ENCODE data around the gene ZNF628. TPM values are rescaled to one million over a fixed set of nuclear protein-coding genes. Genes with fewer than 3 reads are reported as not detected.

ZNF628 gene
- total RNA-seq = 1 to 10 TPM; 7.9 to 9.0 TPM

- DNase-seq = peak; percentile 97 to 99
- Mint-ChIP-seq H3K27ac (peak within 1 kb of the TSS; percentile 93), H3K36me3 (ENCODE audit: insufficient read depth in 2 of 2) (no peaks in the 10 kb centered on the region), H3K27me3 (ENCODE audit: low read depth) (no peaks in the 10 kb centered on the region), H3K9me3 (no peaks in the 10 kb centered on the region), H3K4me3 (peak within 1 kb of the TSS; percentile 95 to 97), H3K4me1 (ENCODE audit: low read depth) (peaks cover 38% of the 10 kb centered on the region)
- peak; percentile 95 to 96 for ATAC-seq (replicated peaks in 1 of 2)
These were observed at the start of gene ZNF628 for GRCh38 chr19:55476100-55476775. ZNF628 (plus strand) TSS chr19:55476617; CDS start chr19:55479911, 3,294 bp downstream.

GRCh38 chr19:55431183-55431582 is 45.2 kb upstream of the ZNF628 start:
- H3K36me3 Mint-ChIP-seq (ENCODE audit: insufficient read depth in 2 of 2) = no peaks in the 10 kb centered on the region
- H3K4me3 Mint-ChIP-seq = no peak overlapping the region
- ATAC-seq (replicated peaks in 1 of 2) = no peak
- H3K9me3 Mint-ChIP-seq = no peaks in the 10 kb centered on the region
- H3K27ac Mint-ChIP-seq = no peak overlapping the region
- DNase-seq = no peak
- peaks cover 18% of the 10 kb centered on the region for H3K27me3 Mint-ChIP-seq (ENCODE audit: low read depth)
- H3K4me1 Mint-ChIP-seq (ENCODE audit: low read depth) = no peaks in the 10 kb centered on the region

- Mint-ChIP-seq H3K27me3 (ENCODE audit: low read depth) (peaks cover 25% of the 10 kb centered on the region), H3K4me3 (no peak overlapping the region), H3K4me1 (ENCODE audit: low read depth) (no peaks in the 10 kb centered on the region), H3K36me3 (ENCODE audit: insufficient read depth in 2 of 2) (no peaks in the 10 kb centered on the region), H3K27ac (no peak overlapping the region), H3K9me3 (no peaks in the 10 kb centered on the region)
- no peak for ATAC-seq (replicated peaks in 1 of 2)
- no peak for DNase-seq
These were observed 44.0 kb upstream of the ZNF628 start for GRCh38 chr19:55432241-55432959.

GRCh38 chr19:55433292-55433691 is 43.1 kb upstream of the ZNF628 start:
- no peaks in the 10 kb centered on the region for H3K4me1 Mint-ChIP-seq (ENCODE audit: low read depth)
- H3K27ac Mint-ChIP-seq = no peak overlapping the region
- no peaks in the 10 kb centered on the region for H3K9me3 Mint-ChIP-seq
- H3K4me3 Mint-ChIP-seq = no peak overlapping the region
- no peak for DNase-seq
- peaks cover 29% of the 10 kb centered on the region for H3K27me3 Mint-ChIP-seq (ENCODE audit: low read depth)
- no peak for ATAC-seq (replicated peaks in 1 of 2)
- H3K36me3 Mint-ChIP-seq (ENCODE audit: insufficient read depth in 2 of 2) = no peaks in the 10 kb centered on the region

- no peak overlapping the region for H3K27ac Mint-ChIP-seq
- no peaks in the 10 kb centered on the region for H3K4me1 Mint-ChIP-seq (ENCODE audit: low read depth)
- no peak for ATAC-seq (replicated peaks in 1 of 2)
- H3K36me3 Mint-ChIP-seq (ENCODE audit: insufficient read depth in 2 of 2) = no peaks in the 10 kb centered on the region
- peaks cover 37% of the 10 kb centered on the region for H3K27me3 Mint-ChIP-seq (ENCODE audit: low read depth)
- no peak overlapping the region for H3K4me3 Mint-ChIP-seq
- no peak for DNase-seq
- H3K9me3 Mint-ChIP-seq = no peaks in the 10 kb centered on the region
These were observed 42.0 kb upstream of the ZNF628 start for GRCh38 chr19:55434356-55434919.

- DNase-seq (no peak), ATAC-seq (replicated peaks in 1 of 2) (no peak)
- Mint-ChIP-seq H3K9me3 (no peaks in the 10 kb centered on the region), H3K27me3 (ENCODE audit: low read depth) (peaks cover 43% of the 10 kb centered on the region), H3K4me1 (ENCODE audit: low read depth) (no peaks in the 10 kb centered on the region), H3K27ac (no peak overlapping the region), H3K4me3 (no peak overlapping the region), H3K36me3 (ENCODE audit: insufficient read depth in 2 of 2) (no peaks in the 10 kb centered on the region)
These were observed 41.4 kb upstream of the ZNF628 start for GRCh38 chr19:55435020-55435419.

GRCh38 chr19:55436847-55437246 is 39.6 kb upstream of the ZNF628 start:
- no peak for DNase-seq
- Mint-ChIP-seq H3K27me3 (ENCODE audit: low read depth) (peaks cover 49% of the 10 kb centered on the region), H3K9me3 (peaks cover 0 to 2% of the 10 kb centered on the region in 2 donors), H3K27ac (no peak overlapping the region), H3K4me1 (ENCODE audit: low read depth) (peaks cover 12% of the 10 kb centered on the region), H3K36me3 (ENCODE audit: insufficient read depth in 2 of 2) (peaks cover 5 to 6% of the 10 kb centered on the region in 2 donors), H3K4me3 (no peak overlapping the region)
- no peak for ATAC-seq (replicated peaks in 1 of 2)

- H3K4me1 Mint-ChIP-seq (ENCODE audit: low read depth) = peaks cover 13% of the 10 kb centered on the region
- peaks cover 0 to 2% of the 10 kb centered on the region in 2 donors for H3K9me3 Mint-ChIP-seq
- ATAC-seq (replicated peaks in 1 of 2) (peak in 1 of 2 donors; percentile 41), DNase-seq (no peak)
- H3K27me3 Mint-ChIP-seq (ENCODE audit: low read depth) = peaks cover 44% of the 10 kb centered on the region
- H3K36me3 Mint-ChIP-seq (ENCODE audit: insufficient read depth in 2 of 2) = peaks cover 5 to 6% of the 10 kb centered on the region in 2 donors
- no peak overlapping the region for H3K27ac Mint-ChIP-seq
- H3K4me3 Mint-ChIP-seq = no peak overlapping the region
These were observed 39.0 kb upstream of the ZNF628 start for GRCh38 chr19:55437410-55437809.

- peaks cover 55% of the 10 kb centered on the region for H3K27me3 Mint-ChIP-seq (ENCODE audit: low read depth)
- DNase-seq (no peak), ATAC-seq (replicated peaks in 1 of 2) (no peak)
- H3K4me3 Mint-ChIP-seq = peak overlapping the region in 1 of 2 donors; percentile 37
- peaks cover 25% of the 10 kb centered on the region for H3K4me1 Mint-ChIP-seq (ENCODE audit: low read depth)
- peaks cover 5 to 6% of the 10 kb centered on the region in 2 donors for H3K36me3 Mint-ChIP-seq (ENCODE audit: insufficient read depth in 2 of 2)
- H3K27ac Mint-ChIP-seq = no peak overlapping the region
- H3K9me3 Mint-ChIP-seq = peaks cover 0 to 2% of the 10 kb centered on the region in 2 donors
These were observed 37.4 kb upstream of the ZNF628 start for GRCh38 chr19:55439052-55439451.

- no peak overlapping the region for H3K27ac Mint-ChIP-seq
- peak; percentile 36 to 52 for DNase-seq
- H3K4me3 Mint-ChIP-seq = peak overlapping the region; percentile 34 to 78
- peak; percentile 32 to 61 for ATAC-seq (replicated peaks in 1 of 2)
- H3K36me3 Mint-ChIP-seq (ENCODE audit: insufficient read depth in 2 of 2) = peaks cover 5 to 6% of the 10 kb centered on the region in 2 donors
- H3K4me1 Mint-ChIP-seq (ENCODE audit: low read depth) = peaks cover 25% of the 10 kb centered on the region
- peaks cover 66% of the 10 kb centered on the region for H3K27me3 Mint-ChIP-seq (ENCODE audit: low read depth)
- peaks cover 0 to 2% of the 10 kb centered on the region in 2 donors for H3K9me3 Mint-ChIP-seq
These were observed 35.9 kb upstream of the ZNF628 start for GRCh38 chr19:55440411-55441105.

- Mint-ChIP-seq H3K9me3 (peaks cover 0 to 2% of the 10 kb centered on the region in 2 donors), H3K36me3 (ENCODE audit: insufficient read depth in 2 of 2) (peaks cover 5 to 6% of the 10 kb centered on the region in 2 donors), H3K27me3 (ENCODE audit: low read depth) (peaks cover 72% of the 10 kb centered on the region), H3K4me1 (ENCODE audit: low read depth) (peaks cover 25% of the 10 kb centered on the region), H3K27ac (no peak overlapping the region), H3K4me3 (peak overlapping the region; percentile 34 to 78)
- DNase-seq = no peak
- peak in 1 of 2 donors; percentile 19 for ATAC-seq (replicated peaks in 1 of 2)
These were observed 35.1 kb upstream of the ZNF628 start for GRCh38 chr19:55441319-55441691.

GRCh38 chr19:55441692-55442321 is 34.6 kb upstream of the ZNF628 start:
- ATAC-seq (replicated peaks in 1 of 2) (peak; percentile 33 to 36), DNase-seq (peak; percentile 31 to 39)
- peak overlapping the region; percentile 34 to 78 for H3K4me3 Mint-ChIP-seq
- peaks cover 71% of the 10 kb centered on the region for H3K27me3 Mint-ChIP-seq (ENCODE audit: low read depth)
- no peak overlapping the region for H3K27ac Mint-ChIP-seq
- peaks cover 25% of the 10 kb centered on the region for H3K4me1 Mint-ChIP-seq (ENCODE audit: low read depth)
- peaks cover 5 to 6% of the 10 kb centered on the region in 2 donors for H3K36me3 Mint-ChIP-seq (ENCODE audit: insufficient read depth in 2 of 2)
- H3K9me3 Mint-ChIP-seq = peaks cover 0 to 2% of the 10 kb centered on the region in 2 donors

Measured in activated T-cell treated with anti-CD3 and anti-CD28 coated beads, Interleukin-2, amount 50 U/mL, for 72 hours (primary cell).